ENCODE results near the gene BTBD9.

DNA sequence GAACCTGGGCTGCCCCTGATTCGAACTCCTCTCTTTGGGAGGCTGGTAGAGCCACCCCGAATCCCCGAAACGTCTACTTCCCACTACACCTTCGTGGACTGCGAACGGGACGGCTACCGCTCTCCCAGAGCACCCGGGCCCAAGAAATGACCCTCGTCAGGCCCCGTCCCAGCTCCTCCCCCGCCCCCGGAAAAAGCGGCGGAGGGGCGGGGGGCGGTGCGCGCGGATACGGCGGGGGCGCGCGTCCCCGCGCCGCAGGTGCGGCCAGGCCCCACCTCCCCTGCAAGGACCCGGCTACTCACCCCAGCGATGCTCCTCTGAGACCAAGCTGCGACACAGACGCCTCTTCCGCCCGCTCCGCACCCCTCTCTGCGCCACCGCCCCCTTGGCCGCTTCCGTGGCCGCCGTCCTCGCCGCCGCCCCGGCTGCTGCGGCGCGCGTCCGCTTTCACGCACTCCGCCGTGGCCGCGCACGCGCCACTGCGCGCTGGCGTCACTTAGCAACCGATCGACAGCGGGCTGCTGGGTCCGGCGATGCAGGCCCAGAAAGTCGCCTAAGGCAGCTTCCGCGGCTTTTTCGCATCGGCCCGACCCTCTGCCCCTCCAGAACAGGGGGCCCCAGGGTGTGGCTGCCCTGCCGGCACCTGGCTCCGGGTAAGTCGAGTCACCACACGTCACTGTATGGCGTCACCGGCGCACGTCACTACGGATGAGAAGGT is at the start of gene BTBD9:
- TF ChIP-seq CTCF (IDR thresholded peaks at IDR 0.05): no peak
- TF ChIP-seq POLR2A (IDR thresholded peaks at IDR 0.05): no peak
